GM12878 (cell line): ENCODE measurements around the gene RGL1. TPM values are rescaled to one million over a fixed set of nuclear protein-coding genes. Genes with fewer than 3 reads are reported as not detected.
A peak's percentile ranks its signal among the peaks of the same experiment; 100 is the strongest.

Experiments used
- CBX3 ChIP-seq: fragments of 200-600 bp; sonication (generic); IDR thresholded peaks from 2 replicates; pipeline ENCODE4 v1.6.1; 2016; ENCODE audit warnings: low read depth, borderline replicate concordance
- CHD4 ChIP-seq: fragments of 200-600 bp; sonication (generic); IDR thresholded peaks from 2 replicates; pipeline ENCODE4 v1.6.1; 2016; ENCODE audit warnings: mild to moderate bottlenecking
- CUX1 ChIP-seq: IDR thresholded peaks from 2 replicates; pipeline ENCODE4 v1.6.1; 2012; ENCODE audit warnings: improper control_type of control experiment, low read depth, low read length; ENCODE audit not compliant: insufficient replicate concordance
- E4F1 ChIP-seq: fragments of 450-650 bp; IDR thresholded peaks from 2 replicates; pipeline ENCODE4 v1.6.1; 2018; ENCODE audit warnings: borderline replicate concordance, mild to moderate bottlenecking; ENCODE audit not compliant: partially characterized antibody
- KLF5 ChIP-seq: fragments of 450-650 bp; IDR thresholded peaks from 2 replicates; pipeline ENCODE4 v1.6.1; 2014; ENCODE audit warnings: mild to moderate bottlenecking; ENCODE audit not compliant: partially characterized antibody
- NRF1 ChIP-seq: conservative IDR thresholded peaks from 2 replicates; pipeline ENCODE4 v1.6.1; 2011; ENCODE audit warnings: mild to moderate bottlenecking, low read depth, low read length, improper control_type of control experiment
- POLR2AphosphoS2 ChIP-seq: IDR thresholded peaks from 2 replicates; pipeline ENCODE4 v1.6.1; 2011; ENCODE audit warnings: low read depth, mild to moderate bottlenecking, low read length, improper control_type of control experiment, moderate library complexity
- PRDM15 ChIP-seq: fragments of 450-650 bp; formaldehyde crosslinking; IDR thresholded peaks from 2 replicates; pipeline ENCODE4 v1.4.0; 2020; ENCODE audit warnings: mild to moderate bottlenecking, moderate library complexity
- RAD21 ChIP-seq: IDR thresholded peaks from 2 replicates; pipeline ENCODE4 v1.6.1; 2011; ENCODE audit warnings: mild to moderate bottlenecking, low read depth, low read length, moderate library complexity; ENCODE audit not compliant: insufficient read depth
- RAD51 ChIP-seq: fragments of 450-650 bp; IDR thresholded peaks from 2 replicates; pipeline ENCODE4 v1.6.1; 2016; ENCODE audit warnings: moderate library complexity, mild to moderate bottlenecking, inconsistent platforms
- SKIL ChIP-seq: fragments of 450-650 bp; IDR thresholded peaks from 2 replicates; pipeline ENCODE4 v1.6.1; 2017; ENCODE audit warnings: mild to moderate bottlenecking, low read depth, inconsistent platforms; ENCODE audit not compliant: poor library complexity, severe bottlenecking
- TAF1 ChIP-seq: IDR thresholded peaks from 2 replicates; pipeline ENCODE4 v1.6.1; 2011; ENCODE audit warnings: mild to moderate bottlenecking, low read depth, low read length, borderline replicate concordance
- TCF3 ChIP-seq: IDR thresholded peaks from 2 replicates; pipeline ENCODE4 v1.6.1; 2012; ENCODE audit warnings: low read depth, mild to moderate bottlenecking, low read length, borderline replicate concordance; ENCODE audit not compliant: insufficient read depth
- ZNF207 ChIP-seq: fragments of 450-650 bp; IDR thresholded peaks from 2 replicates; pipeline ENCODE4 v1.6.1; 2014; ENCODE audit warnings: antibody characterized with exemption, mild to moderate bottlenecking, borderline replicate concordance
- ZNF622 ChIP-seq: fragments of 450-650 bp; IDR thresholded peaks from 2 replicates; pipeline ENCODE4 v1.6.1; 2017; ENCODE audit warnings: mild to moderate bottlenecking, inconsistent platforms
- ZZZ3 ChIP-seq: IDR thresholded peaks from 2 replicates; pipeline ENCODE4 v1.6.1; 2011; ENCODE audit warnings: low read depth; ENCODE audit not compliant: control insufficient read depth, insufficient read length
- polyA plus RNA-seq, 11 experiments: library from polyadenylated mRNA; depleted of rRNA in 4 of 11; unstranded in 6 of 11; stranded (reverse) in 5 of 11; fragments of >200 nt; fragmentation: Nextera tagmentation in 4 of 11; fragmentation: Illumina TruSeq in 1 of 11; extraction: Ambion mirVana in 4 of 11; extraction: Trizol in 1 of 11; gene quantifications; 1 replicate in 1 of 11; 2 replicates in 10 of 11; pipeline versions ENCODE4 v1.2.1 to v1.2.3, GENCODE V29; 2011 to 2016; ENCODE audit warnings: inconsistent platforms in 2 of 11, missing spikeins in 2 of 11, low read depth in 1 of 11
- total RNA-seq, 4 experiments: library from RNA; depleted of rRNA in 3 of 4; stranded (reverse); fragments of >200 nt in 3 of 4; fragmentation: Illumina TruSeq in 1 of 4; extraction: Trizol in 1 of 4; gene quantifications; 2 replicates each; pipeline versions ENCODE4 v1.2.1 to v1.2.3, GENCODE V29; 2013 to 2021

Gene RGL1
- total and polyA plus RNA-seq, 10 of the 15 experiments (the other 5 are each of a cell fraction or from before 2014, with no cell fraction given) = 8.1 to 25.0 (median 19.0) TPM

- TF ChIP-seq CUX1 (no peak), POLR2AphosphoS2 (no peak), RAD21 (peak; percentile 11; the same call in 1 of the 2 replicates), ZNF622 (no peak), ZNF207 (no peak), KLF5 (no peak), NRF1 (no peak), SKIL (peak; percentile 76), ZZZ3 (no peak), CHD4 (no peak), PRDM15 (CRISPR knock-in tag) (no peak), CBX3 (no peak), TCF3 (0 out of 2 replicates have a peak, but pooled peaks have one; percentile 8), RAD51 (no peak), TAF1 (no peak), E4F1 (no peak)
Observed at GRCh38 chr1:183912265-183912886, 107.5 kb downstream of the RGL1 start (continued).
